Smooth muscle cell (in vitro differentiated cells): Measurements from ENCODE around the gene STKLD1. TPM values are rescaled to one million over a fixed set of nuclear protein-coding genes. Genes with fewer than 3 reads are reported as not detected.

Experiments
- DNase-seq: peaks from one replicate; lab custom pipeline; 2025; ENCODE audit not compliant: unreplicated experiment; lab: John Stamatoyannopoulos, UW
- H2AFZ ChIP-seq: fragments of 200-600 bp; sonication (generic); 2 replicates; pipeline ENCODE4 v1.6.0; 2016; ENCODE audit warnings: antibody characterized with exemption, low read depth, mild to moderate bottlenecking
- H3F3A ChIP-seq: fragments of 200-600 bp; sonication (generic); 2 replicates; pipeline ENCODE4 v1.6.0; 2017; ENCODE audit warnings: antibody characterized with exemption, low read depth
- H3K27ac ChIP-seq: fragments of 200-600 bp; sonication (generic); 2 replicates; pipeline ENCODE4 v1.5.1; 2016; ENCODE audit warnings: low read depth, mild to moderate bottlenecking
- H3K27me3 ChIP-seq: fragments of 200-600 bp; sonication (generic); 2 replicates; pipeline ENCODE4 v1.6.1; 2016; ENCODE audit warnings: low read depth, mild to moderate bottlenecking
- H3K36me3 ChIP-seq: fragments of 200-600 bp; sonication (generic); 2 replicates; pipeline ENCODE4 v1.5.1; 2016; ENCODE audit warnings: low read depth
- H3K4me1 ChIP-seq: fragments of 200-600 bp; sonication (generic); 2 replicates; pipeline ENCODE4 v1.5.1; 2016; ENCODE audit warnings: low read depth
- H3K4me2 ChIP-seq: fragments of 200-600 bp; sonication (generic); 2 replicates; pipeline ENCODE4 v1.6.0; 2016; ENCODE audit warnings: mild to moderate bottlenecking
- H3K4me3 ChIP-seq: fragments of 200-600 bp; sonication (generic); 2 replicates; pipeline ENCODE4 v1.5.1; 2016; ENCODE audit warnings: mild to moderate bottlenecking
- H3K79me2 ChIP-seq: fragments of 200-600 bp; sonication (generic); 2 replicates; pipeline ENCODE4 v1.6.0; 2016; ENCODE audit warnings: low read depth, mild to moderate bottlenecking
- H3K9ac ChIP-seq: fragments of 200-600 bp; sonication (generic); 2 replicates; pipeline ENCODE4 v1.6.0; 2016; ENCODE audit warnings: low read depth
- H3K9me3 ChIP-seq: fragments of 200-600 bp; sonication (generic); replicated peaks from 2 replicates; pipeline ENCODE4 v1.5.1; 2016; ENCODE audit warnings: low read depth
- H4K20me1 ChIP-seq: fragments of 200-600 bp; sonication (generic); 2 replicates; pipeline ENCODE4 v1.6.0; 2016; ENCODE audit warnings: low read depth
- WGBS: methylation state at CpG from one replicate; pipeline ENCODE4 v1.1.7; 2016; ENCODE audit warnings: low lambda C conversion rate; 5-methylcytosine and 5-hydroxymethylcytosine counted together
- polyA plus RNA-seq: library from polyadenylated mRNA; unstranded; fragments of >200 nt; fragmentation: Nextera tagmentation; extraction: Ambion mirVana; gene quantifications from 2 replicates; pipeline ENCODE4 v1.2.1, GENCODE V29; 2016
- total RNA-seq: library from RNA; depleted of rRNA; stranded (reverse); fragments of >200 nt; gene quantifications from 2 replicates; pipeline ENCODE4 v1.2.3, GENCODE V29; 2014
- TF ChIP-seq, protein P1 (sequence below): fragments of 200-600 bp; sonication (generic); IDR thresholded peaks from 2 replicates; pipeline ENCODE4 v1.5.1; 2017; ENCODE audit warnings: borderline replicate concordance, mild to moderate bottlenecking, antibody characterized with exemption; ENCODE audit not compliant: insufficient read depth, poor library complexity, severe bottlenecking

STKLD1 gene
- total and polyA plus RNA-seq, 2 experiments from 2014 or later: 0.90 to 2.7 TPM

DNA sequence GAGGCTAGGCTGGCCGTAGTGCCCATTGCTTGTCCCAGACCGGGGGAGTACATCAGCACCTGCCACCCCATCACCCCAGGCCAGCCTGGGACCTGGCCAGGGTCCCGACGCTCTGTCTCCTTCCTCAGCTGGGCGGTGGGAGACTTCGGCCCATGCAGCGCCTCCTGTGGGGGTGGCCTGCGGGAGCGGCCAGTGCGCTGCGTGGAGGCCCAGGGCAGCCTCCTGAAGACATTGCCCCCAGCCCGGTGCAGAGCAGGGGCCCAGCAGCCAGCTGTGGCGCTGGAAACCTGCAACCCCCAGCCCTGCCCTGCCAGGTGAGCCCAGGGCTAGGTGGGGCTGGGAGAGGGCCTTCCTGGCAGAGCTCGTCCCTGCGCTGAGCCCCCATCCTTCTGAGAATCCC is 67.1 kb downstream of the STKLD1 start:
- no peak for DNase-seq
- WGBS: 88% methylated on average over 10 of the region's 15 CpGs
- no peak overlapping the region for H3K9ac ChIP-seq

DNA sequence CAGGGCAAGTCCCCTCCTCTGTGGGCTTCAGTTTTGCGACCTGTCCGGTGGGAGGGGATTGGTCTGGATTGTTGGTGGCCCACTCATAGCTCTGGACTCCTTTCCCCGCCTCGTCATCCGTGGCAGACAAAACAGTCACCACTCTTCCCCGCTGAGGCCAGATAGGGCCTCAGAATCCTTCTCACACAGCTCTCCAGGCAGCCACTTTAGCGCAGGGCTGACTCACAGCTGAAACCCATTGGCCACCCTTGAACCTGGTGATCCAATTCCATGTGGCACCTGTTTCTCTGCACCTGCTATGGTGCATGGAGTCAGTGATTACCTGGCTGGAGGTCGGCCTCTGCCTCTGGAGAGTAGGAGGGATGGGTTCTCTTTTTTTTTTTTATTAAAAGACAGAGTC is 67.8 kb downstream of the STKLD1 start:
- no peaks in the 10 kb centered on the region for H3K9me3 ChIP-seq
- H4K20me1 ChIP-seq: no peaks in the 10 kb centered on the region
- H3F3A ChIP-seq: no peaks in the 10 kb centered on the region
- no peak overlapping the region for H3K4me2 ChIP-seq
- no peak overlapping the region for H3K9ac ChIP-seq
- no peak overlapping the region for H2AFZ ChIP-seq
- no peaks in the 10 kb centered on the region for H3K27me3 ChIP-seq
- no peak overlapping the region for H3K27ac ChIP-seq
- TF ChIP-seq, protein P1, sequence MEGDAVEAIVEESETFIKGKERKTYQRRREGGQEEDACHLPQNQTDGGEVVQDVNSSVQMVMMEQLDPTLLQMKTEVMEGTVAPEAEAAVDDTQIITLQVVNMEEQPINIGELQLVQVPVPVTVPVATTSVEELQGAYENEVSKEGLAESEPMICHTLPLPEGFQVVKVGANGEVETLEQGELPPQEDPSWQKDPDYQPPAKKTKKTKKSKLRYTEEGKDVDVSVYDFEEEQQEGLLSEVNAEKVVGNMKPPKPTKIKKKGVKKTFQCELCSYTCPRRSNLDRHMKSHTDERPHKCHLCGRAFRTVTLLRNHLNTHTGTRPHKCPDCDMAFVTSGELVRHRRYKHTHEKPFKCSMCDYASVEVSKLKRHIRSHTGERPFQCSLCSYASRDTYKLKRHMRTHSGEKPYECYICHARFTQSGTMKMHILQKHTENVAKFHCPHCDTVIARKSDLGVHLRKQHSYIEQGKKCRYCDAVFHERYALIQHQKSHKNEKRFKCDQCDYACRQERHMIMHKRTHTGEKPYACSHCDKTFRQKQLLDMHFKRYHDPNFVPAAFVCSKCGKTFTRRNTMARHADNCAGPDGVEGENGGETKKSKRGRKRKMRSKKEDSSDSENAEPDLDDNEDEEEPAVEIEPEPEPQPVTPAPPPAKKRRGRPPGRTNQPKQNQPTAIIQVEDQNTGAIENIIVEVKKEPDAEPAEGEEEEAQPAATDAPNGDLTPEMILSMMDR: no peak
- H3K36me3 ChIP-seq: no peaks in the 10 kb centered on the region
- H3K4me1 ChIP-seq: no peaks in the 10 kb centered on the region
- no peak for DNase-seq
- WGBS: 67% methylated on average over 8 of the region's 8 CpGs
- H3K79me2 ChIP-seq: no peaks in the 10 kb centered on the region
- no peak overlapping the region for H3K4me3 ChIP-seq

More for the DNA sequence above, 67.1 kb downstream of the STKLD1 start:
- Histone ChIP-seq H3K79me2 (no peaks in the 10 kb centered on the region), H4K20me1 (no peaks in the 10 kb centered on the region), H3K9me3 (no peaks in the 10 kb centered on the region), H3K27ac (no peak overlapping the region), H3K4me2 (no peak overlapping the region), H3K4me3 (no peak overlapping the region), H3K4me1 (no peaks in the 10 kb centered on the region), H3K36me3 (no peaks in the 10 kb centered on the region), H3F3A (no peaks in the 10 kb centered on the region), H3K27me3 (no peaks in the 10 kb centered on the region), H2AFZ (no peak overlapping the region)
- TF ChIP-seq, protein P1: no peak

DNA sequence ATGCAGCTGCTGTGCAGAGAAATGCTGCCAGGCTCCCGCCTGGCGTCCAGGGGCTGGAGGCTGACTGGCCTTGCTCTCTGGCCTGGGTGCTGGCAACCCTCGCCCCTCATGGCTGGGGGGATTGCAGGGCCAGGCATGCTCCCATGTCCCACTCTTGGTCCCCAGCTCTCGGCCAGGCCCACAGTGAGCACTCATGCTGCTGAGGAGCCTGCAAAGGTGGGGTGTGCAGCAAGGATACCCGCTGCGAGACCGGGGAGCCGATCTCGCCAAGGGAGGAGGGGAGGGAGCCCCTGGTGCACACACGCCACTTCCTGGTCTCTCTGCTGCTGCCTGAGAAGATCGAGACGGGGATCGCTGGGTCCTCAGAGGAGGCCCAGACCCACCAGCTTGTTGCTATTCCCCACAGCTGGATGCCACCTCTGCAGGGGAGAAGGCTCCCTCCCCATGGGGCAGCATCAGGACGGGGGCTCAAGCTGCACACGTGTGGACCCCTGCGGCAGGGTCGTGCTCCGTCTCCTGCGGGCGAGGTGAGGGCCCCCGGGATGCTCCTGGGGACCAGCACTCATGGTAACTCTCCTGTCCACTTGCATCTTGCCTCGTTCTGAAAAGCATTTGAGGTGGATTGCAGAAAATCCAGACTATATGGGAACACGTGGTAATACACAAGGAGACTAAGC is 69.3 kb downstream of the STKLD1 start:
- Histone ChIP-seq H3K4me1 (no peaks in the 10 kb centered on the region), H3K27me3 (no peaks in the 10 kb centered on the region), H3K9ac (no peak overlapping the region), H3K9me3 (no peaks in the 10 kb centered on the region), H3K36me3 (no peaks in the 10 kb centered on the region), H3K79me2 (no peaks in the 10 kb centered on the region), H3K27ac (no peak overlapping the region), H2AFZ (no peak overlapping the region), H3K4me2 (no peak overlapping the region), H3F3A (no peaks in the 10 kb centered on the region), H4K20me1 (no peaks in the 10 kb centered on the region), H3K4me3 (no peak overlapping the region)
- DNase-seq: no peak
- 91% methylated on average over 23 of the region's 23 CpGs for WGBS
- TF ChIP-seq, protein P1: no peak

DNA sequence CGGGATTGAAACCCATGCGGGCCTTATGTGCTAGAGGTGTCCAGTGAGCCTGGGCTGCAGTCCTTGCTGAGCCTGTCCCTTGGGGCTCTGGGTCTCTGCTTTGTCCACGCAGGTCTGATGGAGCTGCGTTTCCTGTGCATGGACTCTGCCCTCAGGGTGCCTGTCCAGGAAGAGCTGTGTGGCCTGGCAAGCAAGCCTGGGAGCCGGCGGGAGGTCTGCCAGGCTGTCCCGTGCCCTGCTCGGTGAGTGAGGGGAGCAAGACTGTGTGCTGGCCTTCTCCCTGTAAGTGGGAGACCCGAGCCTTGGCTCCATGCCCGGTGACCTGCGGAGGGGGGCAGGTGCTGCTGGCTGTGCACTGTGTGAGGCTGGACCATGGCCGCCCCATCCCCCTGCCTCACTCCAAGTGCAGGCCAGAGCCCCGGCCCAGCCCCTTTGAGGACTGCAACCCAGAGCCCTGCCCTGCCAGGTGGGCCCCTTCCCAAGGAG is 72.4 kb downstream of the STKLD1 start:
- no peaks in the 10 kb centered on the region for H3K9me3 ChIP-seq
- H3K27me3 ChIP-seq: no peaks in the 10 kb centered on the region
- H3K4me1 ChIP-seq: no peaks in the 10 kb centered on the region
- no peak overlapping the region for H3K4me3 ChIP-seq
- H3K79me2 ChIP-seq: no peaks in the 10 kb centered on the region
- WGBS: 97% methylated on average over 13 of the region's 13 CpGs
- H3F3A ChIP-seq: no peaks in the 10 kb centered on the region
- DNase-seq: no peak
- no peak overlapping the region for H2AFZ ChIP-seq
- H3K9ac ChIP-seq: no peak overlapping the region
- TF ChIP-seq, protein P1: no peak
- no peaks in the 10 kb centered on the region for H4K20me1 ChIP-seq
- no peak overlapping the region for H3K27ac ChIP-seq
- no peaks in the 10 kb centered on the region for H3K36me3 ChIP-seq
- no peak overlapping the region for H3K4me2 ChIP-seq
